OCI-LY7 (cell line): Measurements from ENCODE around the gene TLX2. TPM values are rescaled to one million over a fixed set of nuclear protein-coding genes. Genes with fewer than 3 reads are reported as not detected.

ENCODE experiments used
- BruUV-seq: library from RNA; stranded (reverse); fragments of 400-500 nt; replicated peaks from 2 replicates; lab custom pipeline; 2021; lab: Mats Ljungman, UMichigan
- CTCF ChIA-PET: fragments of 300-600 bp; sonication (Branson Sonifier 250); formaldehyde crosslinking; loops from one replicate; lab custom pipeline; 2022; ENCODE audit warnings: antibody characterized with exemption; ENCODE audit not compliant: unreplicated experiment; lab: Charles Lee
- POLR2A ChIA-PET: fragments of 300-600 bp; sonication (Branson Sonifier 250); formaldehyde crosslinking; loops from one replicate; lab custom pipeline; 2022; ENCODE audit warnings: antibody characterized with exemption; lab: Charles Lee
- DNase-seq: peaks from one replicate; pipeline ENCODE4 v3.0.0-alpha.2; 2015; ENCODE audit warnings: low spot score
- H2AFZ ChIP-seq: fragments of 200-600 bp; sonication (generic), shearing (Covaris generic); 2 replicates; pipeline ENCODE4 v1.6.1; 2014; ENCODE audit warnings: mild to moderate bottlenecking, antibody characterized with exemption, low read length, moderate library complexity
- H3K27ac ChIP-seq: fragments of 200-600 bp; sonication (generic); 2 replicates; pipeline ENCODE4 v1.5.1; 2014; ENCODE audit warnings: mixed run types, low read depth, mild to moderate bottlenecking, moderate library complexity, low read length, inconsistent platforms; ENCODE audit not compliant: poor library complexity, severe bottlenecking
- H3K36me3 ChIP-seq: fragments of 200-600 bp; sonication (generic); 2 replicates; pipeline ENCODE4 v1.6.1; 2014; ENCODE audit warnings: mild to moderate bottlenecking, antibody characterized with exemption, low read length, moderate library complexity, mixed read lengths; ENCODE audit not compliant: insufficient read depth
- H3K4me1 ChIP-seq: fragments of 200-600 bp; sonication (generic); 2 replicates; pipeline ENCODE4 v1.5.1; 2014; ENCODE audit warnings: mild to moderate bottlenecking, low read length; ENCODE audit not compliant: insufficient read depth, poor library complexity, severe bottlenecking
- H3K4me2 ChIP-seq: fragments of 200-600 bp; sonication (generic); 2 replicates; pipeline ENCODE4 v1.6.1; 2014; ENCODE audit warnings: mild to moderate bottlenecking, low read length
- H3K4me3 ChIP-seq: fragments of 200-600 bp; sonication (generic); 2 replicates; pipeline ENCODE4 v1.5.1; 2014; ENCODE audit warnings: mild to moderate bottlenecking, low read depth, low read length; ENCODE audit not compliant: poor library complexity, severe bottlenecking
- H3K79me2 ChIP-seq: fragments of 200-600 bp; sonication (generic); 2 replicates; pipeline ENCODE4 v1.6.1; 2016; ENCODE audit warnings: low read depth, mild to moderate bottlenecking, low read length, moderate library complexity, mixed read lengths; ENCODE audit not compliant: insufficient read depth
- H3K9me2 ChIP-seq: fragments of 200-600 bp; sonication (generic); 2 replicates; pipeline ENCODE4 v1.6.1; 2016; ENCODE audit warnings: mild to moderate bottlenecking, low read length, mixed read lengths; ENCODE audit not compliant: insufficient read depth
- H3K9me3 ChIP-seq: fragments of 200-600 bp; sonication (generic); 2 replicates; pipeline ENCODE4 v1.6.1; 2014; ENCODE audit warnings: mild to moderate bottlenecking, mixed run types, low read length, mixed read lengths
- H4K20me1 ChIP-seq: fragments of 200-600 bp; sonication (generic); 2 replicates; pipeline ENCODE4 v1.6.1; 2014; ENCODE audit warnings: mild to moderate bottlenecking, antibody characterized with exemption, low read length, moderate library complexity, mixed read lengths; ENCODE audit not compliant: insufficient read depth
- EZH2phosphoT487 ChIP-seq: fragments of 200-600 bp; sonication (generic); IDR thresholded peaks from 2 replicates; pipeline ENCODE4 v1.6.1; 2018; ENCODE audit warnings: low read depth, borderline replicate concordance, mild to moderate bottlenecking, mixed run types, antibody characterized with exemption, low read length, moderate library complexity, mixed read lengths
- intact Hi-C: fragments of 100-400 bp; cut with micrococcal nuclease; formaldehyde crosslinking; loops from one replicate; pipeline ENCODE4 v1.10.0; 2022; ENCODE audit not compliant: unreplicated experiment
- total RNA-seq, 2 experiments: library from RNA; depleted of rRNA in 1 of 2; stranded (reverse); fragments of >200 nt in 1 of 2; shearing (Covaris generic) in 1 of 2; gene quantifications; 2 replicates each; pipeline ENCODE4 v1.2.3, GENCODE V29; 2014 to 2022
- TF ChIP-seq, protein P1 (sequence below): fragments of 200-600 bp; sonication (generic); conservative IDR thresholded peaks from 2 replicates; pipeline ENCODE4 v1.5.1; 2014; ENCODE audit warnings: mild to moderate bottlenecking, antibody characterized with exemption, low read length, moderate library complexity, mixed read lengths

Gene TLX2
- total RNA-seq, 2 experiments from 2014 or later: not detected

DNA sequence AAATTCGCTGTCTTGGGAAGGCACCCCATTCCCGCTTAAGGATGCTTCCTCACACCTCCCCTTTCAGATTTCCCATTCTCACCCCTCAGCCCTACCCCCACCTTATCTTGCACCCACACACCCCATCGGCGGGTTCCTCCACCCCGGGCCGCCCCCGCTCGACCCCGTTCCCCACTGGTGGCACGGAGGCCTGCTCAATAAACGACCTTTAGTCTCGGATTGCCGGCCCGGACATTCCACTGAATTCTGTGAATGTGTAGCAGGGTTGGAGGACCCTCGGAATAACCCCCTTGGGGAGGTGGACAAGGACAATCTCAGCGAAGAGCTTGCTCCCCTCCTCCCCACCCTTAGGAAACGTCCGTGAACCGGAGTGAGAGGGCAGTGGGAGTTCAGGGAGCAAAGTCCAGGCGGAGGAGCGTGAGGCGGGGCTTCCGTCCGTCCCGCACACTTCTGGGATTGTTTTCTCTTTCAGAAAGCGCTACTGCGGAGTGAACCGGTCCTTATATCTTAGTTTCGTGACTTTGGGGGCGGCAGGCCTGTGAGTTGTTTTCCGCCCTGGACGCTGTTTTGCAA lies 12.0 kb upstream of the TLX2 start:
- H3K27ac ChIP-seq: no peak overlapping the region

DNA sequence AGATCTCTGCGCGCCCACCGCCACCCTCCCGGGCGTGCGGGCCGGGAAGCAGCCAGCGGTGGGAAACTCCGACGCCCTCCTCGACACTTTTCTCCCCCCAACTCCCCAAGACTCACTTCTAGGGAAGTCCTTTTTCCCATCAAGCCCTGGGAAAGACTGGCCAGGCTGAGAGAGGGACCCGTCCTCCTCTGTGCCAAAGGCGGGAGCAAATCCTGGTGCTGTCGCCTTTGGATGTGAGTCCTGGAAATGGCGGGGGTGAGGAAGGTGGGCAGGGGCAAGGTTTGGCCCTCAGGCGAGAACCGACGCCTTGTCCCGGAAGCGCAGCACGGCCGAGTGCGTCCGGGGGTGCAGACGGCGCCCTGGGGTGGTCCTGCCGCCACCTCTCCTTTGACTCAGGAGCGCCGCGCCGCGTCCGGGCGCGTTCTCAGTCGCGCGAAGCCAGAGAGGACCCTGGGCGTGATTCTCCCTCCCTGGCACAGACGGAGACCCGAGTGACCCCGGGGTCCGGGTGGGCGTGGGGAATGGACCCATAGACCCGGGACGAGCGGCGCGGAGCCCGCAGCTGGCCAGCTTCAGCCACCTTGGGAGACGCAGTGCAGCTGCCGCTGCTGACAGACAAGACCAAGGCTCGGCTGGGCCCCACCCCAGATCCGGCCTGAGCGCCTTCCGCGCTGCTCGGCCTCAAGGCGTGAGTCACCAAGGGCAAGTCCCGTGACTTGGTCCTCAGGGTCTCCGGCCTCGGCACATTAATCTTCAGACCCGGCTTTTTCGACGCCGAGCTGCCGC lies 11.3 kb upstream of the TLX2 start:
- Histone ChIP-seq H3K9me3 (no peaks in the 10 kb centered on the region), H2AFZ (no peak overlapping the region), H4K20me1 (no peaks in the 10 kb centered on the region), H3K27ac (no peak overlapping the region), H3K36me3 (peaks cover 15% of the 10 kb centered on the region), H3K9me2 (no peaks in the 10 kb centered on the region), H3K79me2 (peaks cover 5% of the 10 kb centered on the region; the same call in 1 of the 2 replicates), H3K4me3 (no peak overlapping the region), H3K4me1 (peaks cover 23% of the 10 kb centered on the region), H3K4me2 (peak overlapping the region; percentile 45; the same call in 1 of the 2 replicates)
- ChIA-PET POLR2A (no interaction called here), CTCF (interaction anchor here (0.5 kb wide), 1 partner anchor 456 kb away, joined by 7 read pairs; the partner anchor contains the start of gene POLE4)
- no peak for DNase-seq
- intact Hi-C loops: no loop called here
- BruUV-seq: no TSS peak
- TF ChIP-seq, protein P1, sequence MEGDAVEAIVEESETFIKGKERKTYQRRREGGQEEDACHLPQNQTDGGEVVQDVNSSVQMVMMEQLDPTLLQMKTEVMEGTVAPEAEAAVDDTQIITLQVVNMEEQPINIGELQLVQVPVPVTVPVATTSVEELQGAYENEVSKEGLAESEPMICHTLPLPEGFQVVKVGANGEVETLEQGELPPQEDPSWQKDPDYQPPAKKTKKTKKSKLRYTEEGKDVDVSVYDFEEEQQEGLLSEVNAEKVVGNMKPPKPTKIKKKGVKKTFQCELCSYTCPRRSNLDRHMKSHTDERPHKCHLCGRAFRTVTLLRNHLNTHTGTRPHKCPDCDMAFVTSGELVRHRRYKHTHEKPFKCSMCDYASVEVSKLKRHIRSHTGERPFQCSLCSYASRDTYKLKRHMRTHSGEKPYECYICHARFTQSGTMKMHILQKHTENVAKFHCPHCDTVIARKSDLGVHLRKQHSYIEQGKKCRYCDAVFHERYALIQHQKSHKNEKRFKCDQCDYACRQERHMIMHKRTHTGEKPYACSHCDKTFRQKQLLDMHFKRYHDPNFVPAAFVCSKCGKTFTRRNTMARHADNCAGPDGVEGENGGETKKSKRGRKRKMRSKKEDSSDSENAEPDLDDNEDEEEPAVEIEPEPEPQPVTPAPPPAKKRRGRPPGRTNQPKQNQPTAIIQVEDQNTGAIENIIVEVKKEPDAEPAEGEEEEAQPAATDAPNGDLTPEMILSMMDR: peak; percentile 41; the same call in 1 of the 2 replicates
- no peak for TF ChIP-seq EZH2phosphoT487

More for the DNA sequence above, 12.0 kb upstream of the TLX2 start:
- Histone ChIP-seq H2AFZ (no peak overlapping the region), H3K79me2 (peaks cover 5% of the 10 kb centered on the region; the same call in 1 of the 2 replicates), H3K4me3 (no peak overlapping the region), H4K20me1 (no peaks in the 10 kb centered on the region), H3K4me1 (peaks cover 23% of the 10 kb centered on the region), H3K36me3 (peaks cover 15% of the 10 kb centered on the region), H3K4me2 (peak overlapping the region; percentile 45; the same call in 1 of the 2 replicates), H3K9me2 (no peaks in the 10 kb centered on the region), H3K9me3 (no peaks in the 10 kb centered on the region)
- DNase-seq: no peak
- TF ChIP-seq EZH2phosphoT487: no peak
- TF ChIP-seq, protein P1: no peak
- ChIA-PET CTCF (no interaction called here), POLR2A (no interaction called here)
- BruUV-seq: no TSS peak
- intact Hi-C loops: no loop called here
